RPMI8226 (cell line): Measurements from ENCODE around the gene MYBPC3.

Experiments
- DNase-seq: peaks from one replicate; pipeline ENCODE4 v3.0.0-alpha.2; 2015

MYBPC3 gene

DNA sequence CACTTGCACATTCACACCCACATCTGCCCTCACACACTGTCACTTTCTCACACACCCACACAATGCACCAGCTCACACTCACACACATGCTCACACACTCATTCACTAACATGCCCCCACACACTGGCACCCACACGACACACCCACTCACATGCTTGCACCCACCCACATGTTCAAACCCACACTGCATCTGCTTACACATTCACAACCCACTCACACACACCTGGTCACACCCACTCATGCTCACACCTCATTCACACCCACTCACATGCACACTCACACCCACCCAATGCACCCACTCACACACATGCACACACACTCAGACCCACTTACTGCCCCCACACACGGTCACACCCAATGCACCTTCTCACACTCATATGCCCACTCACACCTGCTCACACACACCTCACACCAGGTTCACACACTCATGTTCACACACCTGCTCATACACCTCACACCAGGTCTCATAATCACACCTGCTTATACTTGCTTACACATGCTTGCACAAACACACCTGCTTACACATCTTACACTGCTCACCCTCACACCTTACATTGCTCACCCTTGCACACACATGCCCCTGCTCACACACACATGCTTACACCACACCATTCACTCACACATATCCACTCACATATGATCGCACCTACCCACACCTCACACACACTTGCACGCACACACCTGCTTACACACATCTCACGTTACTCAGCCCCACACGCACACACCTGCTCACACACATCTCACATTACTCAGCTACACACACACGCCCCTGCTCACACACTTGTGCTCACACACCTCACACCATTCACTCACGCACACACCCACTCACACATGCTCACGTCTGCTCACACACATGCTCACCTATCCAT lies 3.9 kb upstream of the MYBPC3 start:
- DNase-seq = no peak

DNA sequence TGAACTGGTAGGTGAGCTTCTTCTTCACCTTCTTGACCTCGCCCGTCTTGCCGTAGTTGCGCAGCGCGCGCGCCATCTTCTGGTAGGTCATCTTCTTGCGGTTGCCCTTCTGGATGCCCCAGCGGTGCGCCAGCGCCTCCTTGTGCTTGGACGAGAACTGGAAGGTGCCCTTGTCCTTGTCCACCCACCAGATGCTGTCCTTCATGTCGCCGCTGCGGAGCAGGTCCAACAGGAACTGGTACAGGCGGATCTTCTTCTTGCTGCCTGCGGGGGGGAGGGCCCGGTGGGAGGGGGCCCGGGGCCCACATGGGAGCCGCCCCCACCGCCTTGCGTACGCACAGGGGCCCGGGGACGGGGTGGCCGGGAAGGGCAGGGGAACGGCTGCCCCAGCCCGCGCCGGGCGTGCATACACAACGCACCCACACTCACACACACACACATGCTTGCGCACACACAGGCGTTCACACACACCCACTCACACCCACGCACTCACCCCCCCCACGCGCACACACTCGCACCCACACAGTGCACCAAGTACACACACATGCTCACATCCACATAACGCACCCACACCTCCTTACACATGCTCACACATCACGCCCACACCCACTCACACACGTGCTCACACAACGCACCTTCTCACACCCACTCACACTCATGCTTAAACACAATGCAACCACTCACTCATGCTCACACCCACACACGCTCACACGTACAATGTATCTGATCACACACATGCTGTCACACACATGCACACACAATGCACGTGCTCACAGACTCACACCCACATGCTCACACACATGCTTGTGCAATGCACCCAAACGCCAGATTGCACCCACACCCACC lies 3.0 kb upstream of the MYBPC3 start:
- peak; percentile 45 for DNase-seq

DNA sequence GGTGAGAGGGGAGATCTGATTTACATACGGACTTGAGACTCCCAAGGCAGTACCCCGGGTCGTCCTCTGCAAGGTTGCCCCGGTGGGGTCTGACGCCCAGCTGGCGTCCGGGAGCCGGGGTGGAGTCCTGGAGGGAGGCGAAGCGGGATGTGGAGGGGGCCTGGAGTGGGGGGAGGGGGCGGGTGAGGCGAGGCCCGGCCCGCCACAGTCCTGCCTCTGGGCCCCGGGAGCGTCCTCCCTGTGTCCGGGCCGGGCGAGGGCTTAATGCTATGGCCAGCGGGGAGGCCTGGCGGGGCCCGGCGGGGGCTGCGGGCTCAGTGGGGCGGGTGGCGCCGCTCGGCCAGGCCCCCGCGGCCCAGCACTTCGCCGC lies 2.4 kb upstream of the MYBPC3 start:
- DNase-seq = no peak

DNA sequence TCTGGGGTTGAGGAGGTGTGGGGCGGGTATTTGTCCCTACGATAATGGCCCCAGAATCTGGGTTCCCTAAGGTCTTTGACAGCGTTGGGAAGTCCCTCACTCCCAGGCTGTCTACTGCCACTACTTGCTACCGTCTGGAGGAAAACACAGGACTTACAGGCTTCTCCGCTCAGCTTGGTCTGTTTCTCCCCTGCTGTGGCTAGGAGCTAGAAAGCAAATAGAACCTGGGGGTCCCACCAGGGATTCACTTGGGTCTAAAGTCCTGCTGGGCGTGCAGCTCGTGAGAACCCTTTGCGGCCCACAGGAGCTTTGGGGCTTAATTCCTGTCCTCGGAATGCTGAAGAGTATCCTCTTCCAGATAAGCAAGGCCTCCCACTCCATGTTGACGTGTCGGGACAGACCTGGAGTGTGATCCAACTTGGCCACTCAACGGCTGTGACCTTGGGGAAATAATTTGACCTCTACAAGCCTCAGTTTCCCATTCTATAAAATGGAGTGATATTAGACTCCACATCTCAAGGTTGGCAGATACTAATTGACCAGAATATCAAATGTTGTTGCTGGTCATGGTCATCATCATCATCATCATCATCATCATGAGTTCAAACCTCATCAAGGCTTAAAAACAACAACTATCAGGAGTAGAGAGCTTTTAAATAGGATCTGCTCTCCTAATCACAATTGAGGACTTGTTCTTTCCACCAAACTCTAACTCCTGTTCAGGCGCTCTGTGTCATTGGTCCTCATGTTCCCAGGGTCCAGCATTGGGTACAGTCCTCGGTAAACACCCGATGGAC lies 1.7 kb upstream of the MYBPC3 start:
- DNase-seq = no peak

DNA sequence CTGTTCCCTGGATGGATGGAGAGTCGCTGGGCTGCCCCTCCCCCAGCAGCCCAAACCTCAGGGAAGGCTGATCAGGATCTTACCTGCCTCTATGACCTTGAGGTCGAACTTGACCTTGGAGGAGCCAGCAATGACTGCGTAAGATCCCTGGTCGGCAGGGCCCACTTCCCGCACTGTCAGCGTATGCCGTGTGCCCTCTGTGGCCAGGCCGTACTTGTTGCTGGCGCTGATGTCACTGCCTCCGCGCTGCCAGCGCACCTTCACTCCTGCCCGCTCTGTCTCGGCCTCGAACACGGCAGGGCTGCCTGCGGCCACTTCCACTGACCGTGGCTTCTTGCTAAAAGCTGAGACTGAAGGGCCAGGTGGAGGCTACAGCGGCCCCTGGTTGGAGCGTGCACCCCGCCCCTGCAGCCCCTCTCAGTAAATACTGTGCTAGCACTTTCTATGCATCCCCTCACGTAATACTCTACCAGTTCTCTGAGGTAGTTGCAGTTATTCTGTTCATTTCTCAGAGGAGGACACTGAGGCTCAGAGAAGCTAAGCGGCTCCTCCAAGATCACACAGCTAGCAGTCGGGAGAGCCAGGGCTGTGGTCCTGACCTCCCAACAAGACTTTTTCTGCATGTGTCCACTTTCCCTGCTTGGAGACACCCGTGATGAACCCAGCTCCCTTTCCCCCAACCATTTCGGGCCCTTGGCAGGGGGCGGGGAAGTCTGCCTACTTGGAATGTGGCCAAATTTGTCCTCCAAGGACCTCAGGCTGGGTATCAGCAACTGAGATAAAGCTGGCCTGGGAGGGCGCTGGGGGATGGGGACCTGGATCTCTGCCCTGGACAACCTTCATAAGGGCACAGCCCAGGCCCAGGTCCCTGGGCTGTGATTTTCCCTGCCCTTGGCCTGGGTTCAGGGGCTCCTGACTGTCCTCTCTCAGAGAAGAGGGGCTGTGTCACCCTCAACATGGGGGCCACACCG lies 1.1 kb downstream of the MYBPC3 start:
- no peak for DNase-seq

DNA sequence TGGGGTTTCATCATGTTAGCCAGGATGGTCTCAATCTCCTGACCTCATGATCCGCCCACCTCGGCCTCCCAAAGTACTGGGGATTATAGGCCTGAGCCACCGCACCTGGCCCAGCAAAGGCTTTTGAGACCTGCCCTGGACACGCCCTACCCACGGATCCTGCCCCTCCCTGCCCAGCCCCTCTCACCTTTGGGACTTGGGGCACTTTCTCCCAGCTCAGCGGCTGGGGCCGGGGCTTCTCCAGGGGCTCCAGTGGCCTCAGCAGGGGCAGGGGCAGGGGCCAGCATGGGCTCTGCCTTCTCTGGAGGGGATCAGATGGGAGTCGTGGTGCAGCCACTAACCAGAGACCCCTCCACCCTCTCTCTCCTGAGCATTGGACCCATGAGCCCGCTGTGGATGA lies 2.2 kb downstream of the MYBPC3 start:
- no peak for DNase-seq

DNA sequence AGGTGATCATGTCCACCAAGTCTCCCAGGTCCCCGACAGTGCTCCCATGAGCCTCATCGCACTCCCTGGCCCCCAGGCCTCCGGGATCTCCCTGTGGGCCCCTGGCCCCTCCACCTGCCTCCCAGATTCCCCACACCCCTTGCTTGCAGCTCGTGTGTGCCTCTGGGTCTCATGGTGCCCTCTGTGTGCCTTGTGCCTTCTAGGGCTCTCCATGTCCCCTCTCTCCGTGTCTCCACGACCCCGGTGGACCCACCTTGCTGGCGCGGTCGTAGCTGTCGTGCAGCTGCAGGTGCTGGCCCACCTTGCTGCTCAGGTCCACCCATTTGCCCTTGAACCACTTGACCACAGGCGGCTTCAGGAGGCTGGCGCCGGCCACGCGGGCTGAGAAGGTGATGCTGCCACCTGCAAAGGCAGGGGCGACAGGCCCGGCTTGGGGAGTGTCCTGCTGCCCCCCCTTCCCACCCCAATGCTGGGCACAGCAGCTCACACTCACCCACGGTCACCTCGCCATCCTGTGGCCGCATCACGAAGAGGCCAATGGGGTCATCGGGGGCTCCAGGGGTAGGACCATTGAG lies 2.9 kb downstream of the MYBPC3 start:
- DNase-seq = no peak

DNA sequence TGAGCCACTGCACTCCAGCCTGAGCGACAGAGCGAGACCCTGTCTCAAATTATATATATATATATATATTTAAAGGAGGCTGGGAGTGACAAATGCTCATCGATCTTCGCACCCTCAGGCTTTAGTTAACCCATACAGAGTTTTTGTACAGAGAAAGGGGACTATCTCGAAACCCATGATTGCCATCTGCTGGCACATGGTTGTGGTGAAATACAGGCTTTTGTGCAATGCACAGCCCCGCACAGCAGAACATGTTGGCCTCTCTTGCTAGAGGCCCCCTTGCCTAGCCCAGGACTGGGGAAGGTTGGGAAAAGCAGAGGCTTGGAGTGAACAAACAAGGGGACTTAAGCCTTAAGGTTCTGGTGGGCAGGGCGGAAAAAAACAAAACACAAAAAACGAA lies 3.6 kb downstream of the MYBPC3 start:
- DNase-seq = peak; percentile 71

DNA sequence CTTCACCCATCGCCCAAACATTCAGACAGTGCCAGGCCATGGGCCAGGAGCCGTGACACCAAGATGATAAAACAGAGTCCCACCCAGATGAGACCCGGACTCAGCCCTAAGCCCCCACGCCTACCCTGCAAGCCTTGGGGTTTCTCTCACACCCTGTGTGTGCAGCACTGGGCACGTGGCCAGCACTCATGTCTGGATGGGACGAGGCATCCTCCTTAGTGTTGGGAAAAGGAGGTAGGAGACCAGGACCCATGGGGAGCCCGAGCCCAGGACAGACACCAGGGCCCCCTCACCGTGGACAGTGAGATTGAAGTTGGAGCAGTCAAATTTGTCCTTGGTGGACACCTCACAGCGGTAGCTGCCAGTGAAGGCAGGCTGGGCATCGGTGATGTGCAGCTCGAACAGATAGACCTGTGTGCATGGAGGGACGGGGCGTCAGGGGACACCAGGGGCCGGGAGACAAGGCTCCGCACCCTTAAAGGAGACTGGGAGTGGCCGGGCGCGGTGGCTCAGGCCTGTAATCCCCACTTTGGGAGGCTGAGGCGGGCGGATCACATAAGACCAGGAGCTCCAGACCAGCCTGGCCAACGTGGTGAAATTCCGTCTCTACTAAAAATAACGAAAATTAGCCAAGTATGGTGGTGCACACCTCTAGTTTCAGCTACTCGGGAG lies 4.2 kb downstream of the MYBPC3 start:
- peak; percentile 2 for DNase-seq

DNA sequence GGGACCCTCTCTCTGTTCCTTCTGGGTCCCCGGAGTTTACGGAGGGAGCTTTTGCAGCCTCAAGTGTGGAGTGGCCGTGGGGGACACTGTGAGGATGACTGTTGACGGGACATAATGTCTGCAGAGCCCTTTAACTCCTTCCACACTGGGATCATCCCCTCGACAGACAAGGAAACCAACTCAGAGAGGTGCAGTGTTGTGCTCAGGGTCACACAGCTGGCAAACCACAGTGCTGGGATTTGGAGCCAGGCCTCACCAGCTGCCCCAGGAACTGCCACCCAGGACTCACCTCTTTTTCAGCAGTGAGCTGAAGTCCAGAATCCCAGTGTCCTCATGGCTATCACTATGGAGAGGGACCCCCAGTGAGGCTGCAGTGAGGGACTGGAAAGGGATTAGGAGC lies 5.4 kb downstream of the MYBPC3 start:
- DNase-seq = no peak

DNA sequence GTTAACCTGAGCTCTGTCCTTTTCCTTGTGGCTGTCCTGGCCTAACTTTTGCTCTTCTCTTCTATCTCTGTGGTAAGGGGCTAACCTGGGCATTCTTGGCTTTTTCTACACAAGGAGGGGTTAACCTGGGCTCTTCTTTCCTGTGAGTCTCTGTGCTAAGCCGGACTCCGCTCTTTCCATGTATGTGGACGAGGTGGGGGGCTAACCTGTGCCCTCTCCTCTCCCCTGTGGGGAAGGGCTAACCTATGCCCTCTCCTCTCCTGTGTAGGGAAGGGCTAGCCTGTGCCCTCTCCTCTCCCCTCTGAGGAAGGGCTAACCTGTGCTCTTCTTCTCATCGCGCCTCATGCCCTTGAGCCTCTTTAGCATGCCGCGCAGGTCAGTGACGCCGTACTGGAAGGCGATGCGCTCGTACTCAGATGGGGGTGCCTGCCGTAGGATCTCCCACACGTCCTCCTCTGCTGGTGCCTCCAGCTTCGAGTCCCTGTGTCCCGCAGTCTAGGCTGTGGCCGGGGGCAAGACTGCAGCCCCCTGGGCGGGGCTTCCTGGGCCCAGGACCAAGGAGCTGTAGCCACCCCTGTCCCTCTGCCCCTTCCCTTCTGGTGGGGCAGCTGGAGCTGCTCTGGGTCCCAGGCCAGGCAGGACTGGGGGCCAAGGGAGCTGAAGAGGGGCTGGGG lies 6.5 kb downstream of the MYBPC3 start:
- peak; percentile 2 for DNase-seq

DNA sequence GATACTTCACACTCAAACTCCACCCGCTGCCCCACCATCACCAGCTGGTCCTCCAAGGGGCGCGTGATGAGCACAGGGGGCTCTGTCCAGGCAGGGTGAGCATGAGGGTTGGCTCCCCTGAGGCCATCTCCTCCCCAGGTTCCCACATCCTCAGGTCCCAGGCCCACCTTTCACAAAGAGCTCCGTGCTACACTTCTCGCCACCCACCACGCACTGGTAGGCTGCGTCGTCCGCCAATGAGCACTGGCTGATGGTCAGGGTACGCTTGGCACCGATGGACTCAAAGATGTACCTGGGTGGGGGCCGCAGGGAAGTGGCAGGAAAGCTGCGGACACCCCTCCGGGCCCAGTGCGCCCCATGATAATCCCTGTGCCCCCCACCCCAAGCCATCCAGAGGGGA lies 9.6 kb downstream of the MYBPC3 start:
- DNase-seq = peak; percentile 2

DNA sequence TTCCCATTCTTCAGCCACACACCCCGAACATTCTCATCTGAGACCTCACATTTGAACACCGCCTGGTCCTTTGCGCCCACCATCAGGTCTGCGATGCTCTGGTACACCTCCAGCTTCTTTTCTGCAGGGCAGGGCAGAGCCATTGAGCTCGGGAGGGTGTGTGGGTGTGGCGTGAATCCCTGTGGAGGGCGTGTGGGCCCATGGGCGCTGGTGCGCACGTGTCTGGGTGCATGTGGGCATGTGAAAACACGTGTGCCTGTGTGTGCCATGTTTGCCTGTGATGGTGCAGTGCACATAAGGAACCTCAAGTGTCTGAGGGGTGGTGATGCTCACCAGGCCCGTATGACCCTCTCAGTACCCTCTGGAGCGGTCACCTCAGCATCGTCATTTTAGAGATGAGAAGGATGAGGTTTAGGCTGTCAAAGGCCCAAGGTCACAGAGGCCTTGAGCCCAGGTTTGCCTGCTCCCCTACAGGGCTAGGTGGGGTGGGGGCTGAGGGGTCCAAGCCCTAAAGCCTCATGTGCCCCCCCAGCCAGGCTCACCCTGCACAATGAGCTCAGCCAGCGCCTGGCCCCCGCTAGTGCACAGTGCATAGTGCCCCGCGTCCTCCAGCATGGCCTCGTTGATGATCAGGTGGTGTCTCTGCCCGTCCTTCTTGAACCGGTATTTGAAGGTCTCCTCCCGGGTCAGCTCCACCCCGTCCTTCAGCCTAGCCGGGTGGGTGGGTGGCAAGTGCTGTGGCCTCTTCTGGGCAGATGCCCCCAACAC lies 10.3 kb downstream of the MYBPC3 start:
- DNase-seq = no peak

DNA sequence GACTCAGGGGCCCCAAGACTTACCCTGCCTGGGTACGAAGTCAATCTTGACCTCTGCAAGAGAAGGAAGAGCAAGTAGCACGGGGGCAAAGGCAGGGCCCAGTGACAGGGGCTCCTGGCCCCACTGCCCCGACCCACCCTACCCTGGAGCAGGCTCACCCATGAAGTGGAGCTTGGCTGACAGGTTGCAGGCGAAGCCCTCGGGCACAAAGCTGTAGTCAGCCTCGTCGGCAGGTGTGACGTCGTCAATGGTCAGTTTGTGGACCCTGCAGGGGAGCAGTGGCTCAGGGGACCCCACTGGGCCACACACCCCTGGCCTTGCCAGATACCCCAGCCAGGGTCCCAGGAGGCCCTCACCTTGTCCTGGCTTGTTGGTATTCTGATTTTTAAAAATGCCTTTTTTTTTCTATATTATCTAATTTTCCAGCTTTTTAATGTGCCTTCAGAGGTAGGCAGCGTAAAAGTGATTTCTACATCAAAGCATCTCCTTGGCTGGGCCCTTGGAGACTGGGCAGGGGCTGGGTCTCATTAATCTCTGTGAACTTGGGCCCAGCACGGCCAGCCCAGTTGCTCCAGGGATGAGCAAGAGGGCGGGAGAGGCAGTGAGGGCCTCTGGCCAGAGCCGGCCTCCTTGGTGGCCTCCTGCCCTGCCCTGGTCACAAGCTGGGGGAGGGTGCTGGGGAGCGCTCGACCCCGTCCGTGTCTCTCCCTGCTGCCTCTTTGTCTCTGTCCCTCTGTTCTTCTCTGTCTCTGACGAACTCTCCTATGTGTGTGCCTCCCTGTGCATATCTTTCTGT lies 11.3 kb downstream of the MYBPC3 start:
- no peak for DNase-seq

DNA sequence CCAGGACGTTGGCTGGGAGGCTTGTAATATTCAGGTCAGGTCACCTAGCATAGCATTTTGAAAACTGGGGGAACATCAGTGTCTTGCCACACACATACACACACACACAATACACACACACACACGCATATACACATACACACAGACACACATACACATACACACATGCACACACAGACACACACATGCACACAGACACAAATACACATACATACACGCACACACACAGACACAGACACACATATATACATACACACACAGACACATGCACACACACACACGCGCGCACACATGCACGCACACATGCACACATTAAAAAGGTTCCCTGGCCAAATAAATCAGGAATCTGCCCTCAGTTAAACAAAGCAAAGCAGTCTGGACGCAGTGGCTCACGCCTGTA lies 12.5 kb downstream of the MYBPC3 start:
- DNase-seq = no peak

DNA sequence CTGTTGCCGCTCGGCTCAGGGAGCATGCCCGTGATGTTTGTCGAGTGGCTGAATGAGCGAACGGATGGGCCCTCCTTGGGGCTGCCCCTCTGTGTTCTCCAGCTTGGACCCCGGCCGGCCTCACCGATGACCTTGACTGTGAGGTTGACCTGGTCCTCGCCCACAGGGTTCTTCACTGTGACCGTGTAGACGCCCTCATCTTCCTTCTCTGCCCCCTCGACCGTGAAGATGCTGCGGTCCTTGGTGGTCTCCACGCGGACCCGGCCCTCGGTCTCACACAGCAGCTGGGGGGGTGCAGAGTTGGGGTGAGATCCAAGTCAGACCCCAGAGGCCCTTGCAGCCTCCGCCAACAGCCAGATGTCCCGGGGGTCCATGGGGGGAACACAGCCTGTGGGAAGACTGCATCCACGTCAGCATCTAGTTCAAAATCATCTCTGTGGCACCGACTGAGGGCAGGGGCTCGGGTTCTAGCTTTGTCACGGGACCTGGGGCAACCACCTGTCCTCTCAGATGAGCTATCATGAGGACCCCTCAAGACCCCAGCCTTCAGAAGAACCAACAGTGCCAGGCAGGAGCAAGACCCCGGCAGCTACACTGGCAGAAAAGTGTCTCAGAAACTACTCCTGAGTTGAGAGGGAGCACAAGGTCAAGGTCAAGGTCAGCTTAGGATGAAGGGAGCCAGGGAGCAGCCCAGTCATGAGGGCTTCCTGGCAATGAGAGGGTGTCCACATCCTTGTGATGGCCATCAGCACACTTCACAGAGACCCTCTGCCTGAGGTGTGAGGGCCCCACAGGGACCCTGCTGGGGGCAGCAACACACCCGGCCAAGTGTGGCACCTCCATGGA lies 13.9 kb downstream of the MYBPC3 start:
- no peak for DNase-seq

DNA sequence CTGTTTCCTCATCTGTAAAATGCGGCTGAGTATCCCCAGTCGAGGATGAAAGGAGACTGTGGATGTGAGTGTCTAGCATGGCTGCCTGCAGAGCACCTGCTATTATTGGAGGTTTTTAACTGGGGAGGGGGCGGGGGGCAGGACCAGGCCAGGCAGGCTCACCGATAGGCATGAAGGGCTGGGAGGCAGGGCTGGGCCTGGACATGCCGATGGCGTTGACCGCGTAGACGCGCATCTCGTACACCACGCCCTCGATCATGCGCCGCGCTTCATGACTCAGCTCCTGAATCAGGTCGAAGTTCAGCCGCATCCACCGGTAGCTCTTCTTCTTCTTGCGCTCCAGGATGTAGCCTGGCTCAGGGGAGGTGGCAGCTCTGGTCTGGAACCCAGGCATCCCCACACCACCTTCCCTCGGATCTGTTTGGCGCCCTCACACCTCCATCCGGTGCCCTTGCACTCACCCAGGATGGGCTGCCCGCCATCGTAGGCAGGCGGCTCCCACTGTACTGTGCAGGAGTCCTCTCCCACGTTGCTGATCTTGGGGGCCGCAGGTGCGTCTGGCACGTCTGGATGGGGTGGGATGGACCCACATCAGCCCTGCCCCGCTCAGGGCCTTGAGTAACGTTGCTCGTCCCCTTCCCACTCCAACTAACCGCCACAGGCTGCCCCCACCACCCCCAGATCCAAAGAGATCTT lies 15.1 kb downstream of the MYBPC3 start:
- no peak for DNase-seq
